ENCODE measurements around the gene KRT82. TPM values are rescaled to one million over a fixed set of nuclear protein-coding genes. Genes with fewer than 3 reads are reported as not detected.

Gene KRT82
- total RNA-seq, 1 experiment from 2014 or later = not detected

DNA sequence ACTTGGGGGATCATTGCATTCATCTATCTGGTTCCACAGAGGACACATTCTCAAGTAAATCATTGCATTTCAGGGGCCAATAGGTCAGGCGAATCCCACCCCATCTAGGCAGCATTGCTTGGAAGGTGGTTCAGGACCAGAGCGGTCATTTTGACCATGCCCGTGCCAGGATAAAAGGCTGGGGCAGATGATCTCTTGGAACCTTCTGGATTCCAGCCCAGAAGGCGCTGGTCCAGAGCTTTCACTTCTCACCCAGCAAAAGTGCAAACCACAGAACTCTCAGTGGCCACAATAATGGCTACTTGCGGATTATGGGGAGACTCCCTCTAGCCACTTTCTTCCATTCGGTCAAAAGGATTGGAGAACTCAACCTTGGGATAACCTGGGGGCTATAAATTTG lies 38.3 kb downstream of the KRT82 start:
- no peak overlapping the region for H2BK20ac ChIP-seq (ENCODE audit: low read depth, low read length, poor library complexity, severe bottlenecking)
- TF ChIP-seq, protein P1, sequence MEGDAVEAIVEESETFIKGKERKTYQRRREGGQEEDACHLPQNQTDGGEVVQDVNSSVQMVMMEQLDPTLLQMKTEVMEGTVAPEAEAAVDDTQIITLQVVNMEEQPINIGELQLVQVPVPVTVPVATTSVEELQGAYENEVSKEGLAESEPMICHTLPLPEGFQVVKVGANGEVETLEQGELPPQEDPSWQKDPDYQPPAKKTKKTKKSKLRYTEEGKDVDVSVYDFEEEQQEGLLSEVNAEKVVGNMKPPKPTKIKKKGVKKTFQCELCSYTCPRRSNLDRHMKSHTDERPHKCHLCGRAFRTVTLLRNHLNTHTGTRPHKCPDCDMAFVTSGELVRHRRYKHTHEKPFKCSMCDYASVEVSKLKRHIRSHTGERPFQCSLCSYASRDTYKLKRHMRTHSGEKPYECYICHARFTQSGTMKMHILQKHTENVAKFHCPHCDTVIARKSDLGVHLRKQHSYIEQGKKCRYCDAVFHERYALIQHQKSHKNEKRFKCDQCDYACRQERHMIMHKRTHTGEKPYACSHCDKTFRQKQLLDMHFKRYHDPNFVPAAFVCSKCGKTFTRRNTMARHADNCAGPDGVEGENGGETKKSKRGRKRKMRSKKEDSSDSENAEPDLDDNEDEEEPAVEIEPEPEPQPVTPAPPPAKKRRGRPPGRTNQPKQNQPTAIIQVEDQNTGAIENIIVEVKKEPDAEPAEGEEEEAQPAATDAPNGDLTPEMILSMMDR (conservative IDR thresholded peaks at IDR 0.05) = no peak
- H2AK5ac ChIP-seq (ENCODE audit: insufficient read length, low read length) = no peak overlapping the region
- Mint-ChIP-seq H3K36me3 (ENCODE audit: insufficient read depth in 1 of 3, low read depth in 3 of 3) (no peaks in the 10 kb centered on the region), H3K27ac (no peak overlapping the region), H3K9me3 (no peaks in the 10 kb centered on the region), H3K27me3 (ENCODE audit: low read depth) (peaks cover 17% of the 10 kb centered on the region), H3K4me1 (peaks cover 0 to 11% of the 10 kb centered on the region in 2 experiments; a peak in 2 of 4 replicates), H3K4me3 (no peak overlapping the region)
- H2BK12ac ChIP-seq (ENCODE audit: insufficient read length, low read depth, low read length) = no peak overlapping the region
- no peak overlapping the region for H3K4me2 ChIP-seq (ENCODE audit: insufficient read depth, insufficient read length, low read length)
- no CpG with 5 or more reads among the region's 6 CpGs for WGBS (ENCODE audit: extremely low coverage, insufficient read length, low lambda C conversion rate)
- H4K91ac ChIP-seq (ENCODE audit: insufficient read length, low read depth, low read length) = no peak overlapping the region
- no peak overlapping the region for H3K18ac ChIP-seq (ENCODE audit: insufficient read length, low read depth, low read length)
- H2BK5ac ChIP-seq (ENCODE audit: insufficient read length, low read length) = no peak overlapping the region
- H3K9me3 ChIP-seq (ENCODE audit: control insufficient read depth, low read depth, low read length) = no peaks in the 10 kb centered on the region
- H4K8ac ChIP-seq (replicated peaks; ENCODE audit: insufficient read length, low read depth, low read length) = no peak overlapping the region
- DNase-seq = no peak
- no peak overlapping the region for H3K27ac ChIP-seq (ENCODE audit: insufficient read length, low read depth, low read length)
- no peak overlapping the region for H3K23ac ChIP-seq (ENCODE audit: insufficient read length, low read depth, low read length)
- H3K4me1 ChIP-seq (ENCODE audit: insufficient read depth, low read length) = no peaks in the 10 kb centered on the region
- H3K79me1 ChIP-seq (ENCODE audit: insufficient read depth, low read depth, low read length, poor library complexity, severe bottlenecking) = no peaks in the 10 kb centered on the region
- no peaks in the 10 kb centered on the region for H3K27me3 ChIP-seq (ENCODE audit: insufficient read depth, low read length)
- no peak overlapping the region for H2AFZ ChIP-seq (ENCODE audit: low read length)
- no peaks in the 10 kb centered on the region for H3K79me2 ChIP-seq (ENCODE audit: insufficient read depth, low read length)
- no peak overlapping the region for H3K56ac ChIP-seq (ENCODE audit: insufficient read length, low read depth, low read length)
- no peak overlapping the region for H4K5ac ChIP-seq (ENCODE audit: insufficient read length, low read depth, low read length)
- no peaks in the 10 kb centered on the region for H3K23me2 ChIP-seq (ENCODE audit: insufficient read length, low read depth, low read length, poor library complexity, severe bottlenecking)
- H2BK120ac ChIP-seq (ENCODE audit: low read depth, low read length, poor library complexity, severe bottlenecking) = no peak overlapping the region
- no peaks in the 10 kb centered on the region for H4K20me1 ChIP-seq (ENCODE audit: control insufficient read depth, insufficient read depth, insufficient read length)
- H2BK15ac ChIP-seq (ENCODE audit: low read depth, low read length) = no peak overlapping the region
- no peak overlapping the region for H3K9ac ChIP-seq (ENCODE audit: extremely low read depth, insufficient read length, low read length)
- H3K14ac ChIP-seq (ENCODE audit: insufficient read depth, low read length) = no peak overlapping the region
- no peak overlapping the region for H3K4ac ChIP-seq (ENCODE audit: low read depth, low read length)
- H3T11ph ChIP-seq (ENCODE audit: low read length) = no peak overlapping the region
